Germinal center (tissue), 1 donor: ENCODE data around the gene PHKG2.
"Not testable (repeated sequence)": the region's sequence is repeated elsewhere in the genome, so short reads cannot be mapped to it uniquely, and the experiment has no call there.

Source experiments
- DNase-seq: peaks from one replicate; pipeline ENCODE4 v3.0.0; 2012; ENCODE audit warnings: mixed read lengths, low spot score

PHKG2 gene

GRCh38 chr16:30747799-30748633 is at the start of gene PHKG2:
PHKG2 (plus strand) TSS chr16:30748425; CDS start chr16:30748821, 396 bp downstream.
- DNase-seq = peak; percentile 98

GRCh38 chr16:30698816-30699614 is 49.2 kb upstream of the PHKG2 start, which contains the start of gene SRCAP:
SRCAP (plus strand) TSS chr16:30699171; CDS start chr16:30700825, 1,654 bp downstream.
- DNase-seq = peak; percentile 85

- no peak for DNase-seq
Observed at GRCh38 chr16:30699615-30700099, 48.6 kb upstream of the PHKG2 start.

- DNase-seq = no peak
Observed at GRCh38 chr16:30700491-30700890, 47.7 kb upstream of the PHKG2 start.

GRCh38 chr16:30700971-30701370 is 47.3 kb upstream of the PHKG2 start:
- DNase-seq = no peak

GRCh38 chr16:30703071-30703470 is 45.2 kb upstream of the PHKG2 start:
- not testable (repeated sequence) for DNase-seq

GRCh38 chr16:30703971-30704370 is 44.3 kb upstream of the PHKG2 start:
- DNase-seq = no peak

- no peak for DNase-seq
Observed at GRCh38 chr16:30706046-30706445, 42.2 kb upstream of the PHKG2 start.

- DNase-seq = no peak
Observed at GRCh38 chr16:30710971-30711370, 37.3 kb upstream of the PHKG2 start.

GRCh38 chr16:30711712-30712111 is 36.5 kb upstream of the PHKG2 start:
- DNase-seq = no peak

GRCh38 chr16:30715750-30716445 is 32.3 kb upstream of the PHKG2 start:
- peak; percentile 36 for DNase-seq

GRCh38 chr16:30720086-30720485 is 28.1 kb upstream of the PHKG2 start:
- no peak for DNase-seq

- no peak for DNase-seq
Observed at GRCh38 chr16:30720694-30721093, 27.5 kb upstream of the PHKG2 start.

GRCh38 chr16:30721167-30721566 is 27.1 kb upstream of the PHKG2 start:
- DNase-seq = no peak

GRCh38 chr16:30721606-30722005 is 26.6 kb upstream of the PHKG2 start:
- no peak for DNase-seq

GRCh38 chr16:30722443-30722842 is 25.8 kb upstream of the PHKG2 start:
- no peak for DNase-seq

- no peak for DNase-seq
Observed at GRCh38 chr16:30722916-30723315, 25.3 kb upstream of the PHKG2 start.

GRCh38 chr16:30723725-30724355 is 24.4 kb upstream of the PHKG2 start:
- DNase-seq = no peak

GRCh38 chr16:30724641-30725417 is 23.4 kb upstream of the PHKG2 start:
- DNase-seq = no peak

GRCh38 chr16:30725418-30725792 is 22.8 kb upstream of the PHKG2 start:
- DNase-seq = no peak

- no peak for DNase-seq
Observed at GRCh38 chr16:30728321-30728720, 19.9 kb upstream of the PHKG2 start.
